Measurements from ENCODE around the gene HOXC13.

HOXC13 gene

DNA sequence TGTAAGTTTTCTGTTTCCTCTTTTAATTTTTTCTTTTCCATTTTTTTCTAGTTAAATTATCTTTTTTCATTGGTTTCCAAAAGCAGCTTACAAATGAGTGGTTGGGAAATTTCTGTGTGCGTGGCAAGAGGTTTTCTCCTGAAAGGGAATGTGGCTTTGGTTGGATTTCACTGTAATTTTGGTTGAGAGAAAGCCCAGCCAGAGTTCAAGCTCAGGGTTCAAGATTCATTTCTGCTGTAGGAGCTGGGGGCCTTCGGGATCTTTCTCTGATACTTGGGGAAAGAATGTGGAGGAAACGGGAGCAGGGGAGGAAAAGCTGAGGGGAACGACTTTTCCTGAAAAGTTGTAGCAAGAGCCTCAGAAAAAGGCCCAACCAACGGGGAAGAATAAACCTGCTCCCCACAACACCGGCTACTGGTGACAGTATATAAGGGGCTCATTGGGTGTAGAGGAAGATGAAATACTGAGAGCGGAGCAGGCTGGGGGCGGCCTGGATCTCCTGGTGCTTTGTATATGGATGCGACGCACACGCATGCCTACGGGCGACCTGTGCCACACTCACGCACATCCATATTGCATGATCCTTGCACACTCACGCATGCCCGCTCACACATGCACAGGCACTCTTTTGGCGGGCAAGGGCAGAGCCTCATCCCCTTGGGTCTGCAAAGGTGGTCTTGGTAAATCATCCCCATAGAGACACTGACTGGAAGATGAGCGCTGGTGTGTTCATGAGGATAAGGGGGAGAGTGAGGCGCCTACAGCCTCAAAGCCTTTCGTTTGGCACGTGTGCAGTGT lies 48.3 kb downstream of the HOXC13 start:
- Histone ChIP-seq H3K36me3 (ENCODE audit: control insufficient read depth, insufficient read depth, low read length) (no peaks in the 10 kb centered on the region), H3K4me3 (ENCODE audit: extremely low read depth, insufficient read depth, low read length, poor library complexity, severe bottlenecking) (no peak overlapping the region), H3K27ac (ENCODE audit: low read depth, low read length, severe bottlenecking) (no peak overlapping the region), H3K4me1 (ENCODE audit: control insufficient read depth, insufficient read depth, low read length, poor library complexity, severe bottlenecking) (peaks cover 7% of the 10 kb centered on the region), H3K9me3 (ENCODE audit: control insufficient read depth, low read length) (peaks cover 8% of the 10 kb centered on the region)
- WGBS, 2 experiments (ENCODE audit: insufficient coverage in 2 of 2) = 50 to 57% methylated on average over 16 to 18 of the region's 21 CpGs

DNA sequence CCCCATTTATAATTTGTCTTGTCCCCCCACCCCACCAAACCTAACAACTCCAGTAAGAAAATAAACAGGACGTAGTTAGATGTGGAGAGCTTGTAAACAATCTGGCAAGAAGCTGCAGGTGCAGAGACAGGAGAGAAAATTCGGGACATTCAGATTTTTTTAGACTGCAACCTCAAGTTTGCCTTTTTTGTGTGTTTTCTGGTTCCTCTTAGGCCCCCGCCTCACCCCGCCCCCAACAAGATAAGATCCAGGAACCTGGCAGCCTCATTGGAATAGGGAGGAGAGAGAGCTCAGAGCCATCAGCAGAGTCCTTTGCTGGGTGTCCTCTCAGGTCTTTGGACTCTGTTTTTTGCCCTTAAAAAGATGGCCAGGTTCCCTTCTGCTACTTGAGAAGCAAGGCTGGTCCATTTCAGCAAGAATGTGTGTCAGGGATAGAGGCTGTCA lies 49.2 kb downstream of the HOXC13 start:
- 43% methylated on average over 1 of the region's 4 CpGs; no CpG with 5 or more reads in 1 of the 2 experiments for WGBS, 2 experiments (ENCODE audit: insufficient coverage in 2 of 2)
- Histone ChIP-seq H3K4me1 (ENCODE audit: control insufficient read depth, insufficient read depth, low read length, poor library complexity, severe bottlenecking) (peaks cover 7% of the 10 kb centered on the region), H3K4me3 (ENCODE audit: extremely low read depth, insufficient read depth, low read length, poor library complexity, severe bottlenecking) (no peak overlapping the region), H3K27ac (ENCODE audit: low read depth, low read length, severe bottlenecking) (no peak overlapping the region), H3K36me3 (ENCODE audit: control insufficient read depth, insufficient read depth, low read length) (no peaks in the 10 kb centered on the region), H3K9me3 (ENCODE audit: control insufficient read depth, low read length) (peaks cover 8% of the 10 kb centered on the region)

DNA sequence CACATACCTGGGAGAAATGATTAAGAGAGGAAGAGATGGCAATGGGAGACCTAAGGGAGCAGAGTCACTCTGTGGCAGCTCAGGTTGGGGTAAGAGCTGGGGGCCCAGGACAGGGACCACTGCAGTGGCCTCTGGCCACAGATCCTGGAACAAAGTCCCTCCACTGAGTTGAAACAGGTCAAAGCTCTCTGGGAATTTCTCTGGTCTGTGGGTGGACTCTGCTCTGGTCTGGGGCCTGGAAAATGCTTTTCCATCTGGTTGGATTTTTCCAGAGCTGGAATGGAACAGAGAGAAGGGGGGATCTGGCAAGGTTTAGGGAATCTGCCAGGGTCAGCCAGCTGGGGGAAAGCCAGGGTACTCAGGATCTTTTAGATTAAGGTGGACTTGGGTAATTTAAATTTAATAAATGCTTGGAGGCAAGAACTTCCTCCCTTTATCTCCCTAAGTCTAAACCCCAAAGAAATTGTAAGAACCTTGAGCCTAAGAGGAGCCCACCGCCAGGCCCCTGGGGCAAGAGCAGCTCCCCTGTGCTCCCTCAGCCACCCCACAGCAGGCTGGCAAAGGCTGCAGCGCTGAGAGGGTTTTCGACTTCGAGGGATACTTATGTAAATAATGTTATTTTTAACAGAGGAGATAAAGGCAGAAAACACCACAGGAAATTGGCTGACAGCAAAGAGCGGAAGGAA lies 50.1 kb downstream of the HOXC13 start:
- Histone ChIP-seq H3K4me3 (ENCODE audit: extremely low read depth, insufficient read depth, low read length, poor library complexity, severe bottlenecking) (no peak overlapping the region), H3K27ac (ENCODE audit: low read depth, low read length, severe bottlenecking) (no peak overlapping the region), H3K9me3 (ENCODE audit: control insufficient read depth, low read length) (peaks cover 8% of the 10 kb centered on the region), H3K36me3 (ENCODE audit: control insufficient read depth, insufficient read depth, low read length) (no peaks in the 10 kb centered on the region), H3K4me1 (ENCODE audit: control insufficient read depth, insufficient read depth, low read length, poor library complexity, severe bottlenecking) (peaks cover 7% of the 10 kb centered on the region)
- WGBS, 2 experiments (ENCODE audit: insufficient coverage in 2 of 2) = no CpG with 5 or more reads among the region's 5 CpGs

DNA sequence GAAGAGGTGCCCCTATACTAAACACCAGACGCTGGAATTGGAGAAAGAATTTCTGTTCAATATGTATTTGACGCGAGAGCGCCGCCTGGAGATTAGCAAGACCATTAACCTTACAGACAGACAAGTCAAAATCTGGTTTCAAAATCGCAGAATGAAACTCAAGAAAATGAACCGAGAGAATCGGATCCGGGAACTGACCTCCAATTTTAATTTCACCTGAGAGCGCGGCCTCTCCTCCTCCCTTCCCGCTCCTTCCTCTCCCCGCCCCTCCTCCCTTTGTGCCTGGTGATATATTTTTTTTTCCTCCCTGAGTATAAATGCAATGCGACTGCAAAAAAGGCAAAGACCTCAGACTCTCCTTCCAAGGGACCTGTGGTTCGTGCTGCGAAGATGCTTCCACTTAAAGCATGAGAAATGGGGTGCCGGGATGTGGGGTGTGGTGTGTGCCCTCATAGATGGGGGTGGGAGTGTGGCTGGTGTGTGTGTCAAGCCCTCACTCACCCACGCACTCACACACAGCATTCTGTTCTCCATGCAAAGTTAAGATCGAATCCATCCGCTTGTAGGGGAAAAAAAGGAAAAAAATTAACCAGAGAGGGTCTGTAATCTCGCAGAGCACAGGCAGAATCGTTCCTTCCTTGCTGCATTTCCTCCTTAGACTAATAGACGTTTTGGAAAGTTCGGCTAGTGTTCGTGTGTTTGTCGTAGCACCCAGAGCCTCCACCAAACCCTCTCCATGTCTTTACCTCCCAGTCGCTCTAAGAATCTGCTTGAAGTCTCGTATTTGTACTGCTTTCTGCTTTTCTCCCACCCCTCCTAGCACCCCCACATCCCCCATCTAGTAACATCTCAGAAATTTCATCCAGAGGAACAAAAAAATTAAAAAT lies 50.8 kb downstream of the HOXC13 start:
- H3K27ac ChIP-seq (ENCODE audit: low read depth, low read length, severe bottlenecking) = no peak overlapping the region
- H3K36me3 ChIP-seq (ENCODE audit: control insufficient read depth, insufficient read depth, low read length) = no peaks in the 10 kb centered on the region
- H3K4me3 ChIP-seq (ENCODE audit: extremely low read depth, insufficient read depth, low read length, poor library complexity, severe bottlenecking) = no peak overlapping the region
- WGBS, 2 experiments (ENCODE audit: insufficient coverage in 2 of 2) = 16 to 23% methylated on average over 16 to 21 of the region's 28 CpGs
- peaks cover 8% of the 10 kb centered on the region for H3K9me3 ChIP-seq (ENCODE audit: control insufficient read depth, low read length)
- peaks cover 7% of the 10 kb centered on the region for H3K4me1 ChIP-seq (ENCODE audit: control insufficient read depth, insufficient read depth, low read length, poor library complexity, severe bottlenecking)

DNA sequence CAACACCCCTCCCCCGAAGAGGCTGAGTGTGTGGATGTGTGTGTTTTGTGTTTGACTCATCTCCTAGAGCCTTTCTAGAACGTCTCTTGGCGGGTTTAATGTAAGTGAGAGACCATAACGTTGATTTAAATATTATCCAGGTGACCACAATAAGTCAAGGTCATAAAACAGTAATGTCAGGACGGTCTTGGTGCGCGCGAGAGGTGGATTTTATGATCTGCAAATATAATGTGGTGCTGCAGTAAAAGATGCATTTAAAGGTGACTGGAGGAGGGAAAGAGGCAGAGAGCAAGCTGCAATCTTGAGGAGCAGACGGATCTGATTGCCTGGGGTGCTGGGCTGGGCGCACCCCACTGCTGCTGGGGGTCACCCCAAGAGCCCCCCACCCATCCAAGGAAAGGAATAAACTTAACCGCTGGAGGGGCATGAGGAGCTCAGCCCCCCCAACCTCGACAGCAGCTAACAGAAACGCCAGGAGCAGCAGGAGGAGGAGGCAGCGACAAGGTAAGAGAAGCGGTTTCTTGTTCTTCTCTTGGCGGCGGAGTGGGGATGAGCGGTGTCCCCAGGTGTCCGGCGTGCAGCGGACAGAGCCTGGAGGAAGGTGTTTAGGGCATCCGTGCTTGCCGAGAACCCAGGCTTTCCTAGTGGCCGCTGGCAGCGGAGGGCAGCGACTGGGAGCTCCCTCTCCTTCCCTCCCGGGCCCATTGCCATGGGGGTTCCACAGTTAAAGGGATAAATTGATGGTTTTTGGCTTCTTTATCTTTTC lies 51.9 kb downstream of the HOXC13 start:
- Histone ChIP-seq H3K9me3 (ENCODE audit: control insufficient read depth, low read length) (peaks cover 4% of the 10 kb centered on the region), H3K4me1 (ENCODE audit: control insufficient read depth, insufficient read depth, low read length, poor library complexity, severe bottlenecking) (peaks cover 7% of the 10 kb centered on the region), H3K27ac (ENCODE audit: low read depth, low read length, severe bottlenecking) (no peak overlapping the region), H3K4me3 (ENCODE audit: extremely low read depth, insufficient read depth, low read length, poor library complexity, severe bottlenecking) (no peak overlapping the region), H3K36me3 (ENCODE audit: control insufficient read depth, insufficient read depth, low read length) (no peaks in the 10 kb centered on the region)
- WGBS, 2 experiments (ENCODE audit: insufficient coverage in 2 of 2) = 11 to 22% methylated on average over 16 to 19 of the region's 27 CpGs

DNA sequence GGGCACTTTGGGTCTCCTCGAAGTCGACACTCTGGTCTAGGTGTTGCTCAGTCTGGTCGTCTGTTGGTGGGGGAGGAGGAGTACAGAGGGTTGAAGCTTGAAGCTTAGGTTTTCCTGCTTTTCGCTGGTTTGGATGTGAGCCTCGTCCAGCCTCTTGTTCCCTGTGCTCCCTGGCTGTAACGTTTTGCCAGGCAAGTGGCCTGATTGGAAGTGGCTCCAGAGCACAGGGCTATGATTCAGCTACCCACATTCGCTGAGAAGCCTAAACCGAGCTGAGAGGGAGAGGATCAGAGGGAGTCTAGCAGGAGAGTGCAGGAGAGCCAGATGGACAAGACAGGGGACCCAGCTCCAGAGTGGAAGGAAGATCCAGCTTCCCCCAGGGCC lies 52.4 kb downstream of the HOXC13 start:
- H3K4me3 ChIP-seq (ENCODE audit: extremely low read depth, insufficient read depth, low read length, poor library complexity, severe bottlenecking) = no peak overlapping the region
- H3K27ac ChIP-seq (ENCODE audit: low read depth, low read length, severe bottlenecking) = no peak overlapping the region
- no peaks in the 10 kb centered on the region for H3K9me3 ChIP-seq (ENCODE audit: control insufficient read depth, low read length)
- peaks cover 11% of the 10 kb centered on the region for H3K4me1 ChIP-seq (ENCODE audit: control insufficient read depth, insufficient read depth, low read length, poor library complexity, severe bottlenecking)
- WGBS, 2 experiments (ENCODE audit: insufficient coverage in 2 of 2) = 9 to 10% methylated on average over 8 of the region's 8 CpGs
- H3K36me3 ChIP-seq (ENCODE audit: control insufficient read depth, insufficient read depth, low read length) = no peaks in the 10 kb centered on the region

DNA sequence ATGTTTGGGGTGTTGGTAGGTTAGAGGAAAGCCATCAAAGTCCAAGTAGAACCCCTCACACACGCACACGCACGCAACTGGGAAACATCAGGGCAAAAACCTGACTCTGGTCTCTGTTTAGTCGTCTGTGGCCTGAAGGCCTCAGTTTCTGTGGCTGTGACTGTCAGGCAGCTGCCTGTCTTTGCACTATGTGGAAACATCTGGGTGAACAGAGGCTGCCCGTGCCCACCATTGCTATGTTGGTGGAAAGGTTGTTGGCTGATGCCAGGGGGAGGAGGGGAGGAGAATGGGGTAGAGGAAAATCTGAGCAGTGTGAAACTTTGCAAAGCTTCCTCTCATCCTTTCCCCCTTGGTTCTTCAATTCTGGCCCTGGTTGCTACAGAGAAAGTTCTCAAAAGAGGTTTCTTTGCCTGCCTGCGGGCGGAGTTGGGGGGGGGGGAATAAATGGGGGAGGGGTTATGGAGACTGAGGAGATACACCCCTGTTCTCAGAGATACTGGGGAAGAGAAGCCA lies 53.8 kb downstream of the HOXC13 start:
- H3K27ac ChIP-seq (ENCODE audit: low read depth, low read length, severe bottlenecking) = no peak overlapping the region
- no peaks in the 10 kb centered on the region for H3K9me3 ChIP-seq (ENCODE audit: control insufficient read depth, low read length)
- H3K4me3 ChIP-seq (ENCODE audit: extremely low read depth, insufficient read depth, low read length, poor library complexity, severe bottlenecking) = no peak overlapping the region
- H3K36me3 ChIP-seq (ENCODE audit: control insufficient read depth, insufficient read depth, low read length) = no peaks in the 10 kb centered on the region
- H3K4me1 ChIP-seq (ENCODE audit: control insufficient read depth, insufficient read depth, low read length, poor library complexity, severe bottlenecking) = peaks cover 13% of the 10 kb centered on the region
- 32 to 57% methylated on average over 3 to 5 of the region's 7 CpGs for WGBS, 2 experiments (ENCODE audit: insufficient coverage in 2 of 2)

DNA sequence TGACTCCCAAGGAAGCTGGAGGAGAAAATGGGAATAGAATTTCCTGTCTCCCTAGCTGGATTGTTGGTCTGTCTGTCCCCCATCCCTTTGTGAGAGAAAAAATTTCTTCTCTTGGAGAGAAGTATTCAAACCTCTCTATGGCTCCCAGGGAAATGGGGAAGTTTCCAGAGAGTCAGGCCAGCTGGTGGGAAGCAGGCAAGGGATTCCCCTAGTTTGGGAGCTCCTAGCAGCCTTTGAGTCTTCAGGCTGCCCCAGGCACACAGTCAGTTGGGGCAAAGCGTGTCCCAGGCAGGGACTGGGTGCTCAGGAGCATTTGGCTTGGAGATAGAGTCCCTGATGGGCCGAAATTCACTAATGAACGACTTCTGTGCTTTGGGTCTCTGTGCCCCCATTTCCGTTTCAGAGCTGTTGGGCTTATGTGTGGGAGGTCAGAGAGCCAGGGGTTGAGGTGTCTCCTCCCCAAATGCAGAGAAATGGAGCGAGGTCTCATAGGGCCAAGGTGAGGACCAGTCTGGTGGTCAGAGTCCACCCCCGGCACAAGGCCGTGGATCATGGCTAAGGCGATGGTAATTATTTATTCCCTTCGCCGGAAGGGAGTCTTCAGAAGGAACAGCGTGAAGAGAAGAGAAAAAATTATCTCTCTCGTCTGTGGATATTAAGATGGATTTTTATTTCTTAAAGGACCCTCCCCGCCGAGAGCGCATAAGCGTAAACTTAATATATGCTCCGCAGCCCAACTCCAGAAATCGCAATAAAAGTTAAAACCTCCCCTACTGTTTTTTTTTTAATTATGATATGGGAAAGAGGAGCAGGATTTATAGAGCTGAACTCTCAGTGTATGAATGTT lies 54.8 kb downstream of the HOXC13 start:
- WGBS, 2 experiments (ENCODE audit: insufficient coverage in 2 of 2) = 43 to 54% methylated on average over 7 to 10 of the region's 18 CpGs
- no peaks in the 10 kb centered on the region for H3K36me3 ChIP-seq (ENCODE audit: control insufficient read depth, insufficient read depth, low read length)
- no peaks in the 10 kb centered on the region for H3K9me3 ChIP-seq (ENCODE audit: control insufficient read depth, low read length)
- peaks cover 13% of the 10 kb centered on the region for H3K4me1 ChIP-seq (ENCODE audit: control insufficient read depth, insufficient read depth, low read length, poor library complexity, severe bottlenecking)
- H3K27ac ChIP-seq (ENCODE audit: low read depth, low read length, severe bottlenecking) = no peak overlapping the region
- no peak overlapping the region for H3K4me3 ChIP-seq (ENCODE audit: extremely low read depth, insufficient read depth, low read length, poor library complexity, severe bottlenecking)

DNA sequence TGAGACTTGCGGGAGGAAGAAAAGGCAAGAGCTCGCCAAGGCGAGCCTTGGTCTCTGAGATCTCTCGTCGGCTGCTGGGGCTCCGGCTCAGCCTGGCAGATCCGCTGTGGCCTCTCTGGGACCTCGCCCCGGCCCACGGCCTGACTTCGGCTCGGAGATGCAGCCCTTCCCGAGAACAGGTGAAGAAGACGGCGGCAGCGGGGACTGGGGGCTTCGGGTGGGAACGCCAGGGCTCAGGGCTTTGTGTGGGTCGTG lies 55.3 kb downstream of the HOXC13 start:
- Histone ChIP-seq H3K36me3 (ENCODE audit: control insufficient read depth, insufficient read depth, low read length) (no peaks in the 10 kb centered on the region), H3K9me3 (ENCODE audit: control insufficient read depth, low read length) (no peaks in the 10 kb centered on the region), H3K4me1 (ENCODE audit: control insufficient read depth, insufficient read depth, low read length, poor library complexity, severe bottlenecking) (peaks cover 9% of the 10 kb centered on the region), H3K27ac (ENCODE audit: low read depth, low read length, severe bottlenecking) (no peak overlapping the region), H3K4me3 (ENCODE audit: extremely low read depth, insufficient read depth, low read length, poor library complexity, severe bottlenecking) (no peak overlapping the region)
- WGBS, 2 experiments (ENCODE audit: insufficient coverage in 2 of 2) = 3 to 16% methylated on average over 11 to 17 of the region's 19 CpGs

All from mesodermal cell (in vitro differentiated cells).